GM12878 (cell line): ENCODE data around the gene RAB29.

ENCODE experiments used
- ATF3 ChIP-seq: IDR thresholded peaks from 2 replicates; pipeline ENCODE4 v1.6.1; 2011; ENCODE audit warnings: low read depth, mild to moderate bottlenecking, low read length, moderate library complexity, borderline replicate concordance; ENCODE audit errors: extremely low read depth
- BRCA1 ChIP-seq: IDR thresholded peaks from 2 replicates; pipeline ENCODE4 v1.6.1; 2011; ENCODE audit warnings: low read depth, low read length, improper control_type of control experiment
- CBFB ChIP-seq: IDR thresholded peaks from 2 replicates; pipeline ENCODE4 v1.6.1; 2016; ENCODE audit warnings: antibody characterized with exemption, low read depth
- CTCF ChIP-seq, 3 experiments: IDR thresholded peaks in 2 of 3; conservative IDR thresholded peaks in 1 of 3; 2 replicates each; pipeline ENCODE4 v1.5.1; 2011; ENCODE audit warnings: low read depth in 3 of 3, low read length in 3 of 3, mild to moderate bottlenecking in 3 of 3, control low read depth in 2 of 3, moderate library complexity in 2 of 3, inconsistent platforms in 1 of 3, mixed read lengths in 1 of 3; ENCODE audit not compliant: control insufficient read depth in 2 of 3, insufficient read depth in 1 of 3; ENCODE audit errors: extremely low read depth in 1 of 3
- EP300 ChIP-seq, 2 experiments: fragments of 150-350 bp in 1 of 2; IDR thresholded peaks; 2 replicates each; pipeline ENCODE4 v1.6.1; 2011 to 2012; ENCODE audit warnings: low read depth in 2 of 2, low read length in 2 of 2, borderline replicate concordance in 1 of 2, improper control_type of control experiment in 1 of 2, inconsistent platforms in 1 of 2; ENCODE audit not compliant: control insufficient read depth in 1 of 2
- IRF5 ChIP-seq: fragments of 450-650 bp; IDR thresholded peaks from 2 replicates; pipeline ENCODE4 v1.6.1; 2017; ENCODE audit warnings: borderline replicate concordance
- POLR2AphosphoS5 ChIP-seq: IDR thresholded peaks from 2 replicates; pipeline ENCODE4 v1.6.1; 2011; ENCODE audit warnings: mild to moderate bottlenecking, low read length, inconsistent platforms
- RAD21 ChIP-seq: IDR thresholded peaks from 2 replicates; pipeline ENCODE4 v1.6.1; 2011; ENCODE audit warnings: mild to moderate bottlenecking, low read depth, low read length, moderate library complexity; ENCODE audit not compliant: insufficient read depth
- RCOR1 ChIP-seq: conservative IDR thresholded peaks from 2 replicates; pipeline ENCODE4 v1.6.1; 2012; ENCODE audit warnings: low read depth, low read length, improper control_type of control experiment
- SPI1 ChIP-seq: IDR thresholded peaks from 2 replicates; pipeline ENCODE4 v1.6.1; 2011; ENCODE audit warnings: low read depth, mild to moderate bottlenecking, low read length, moderate library complexity, borderline replicate concordance; ENCODE audit not compliant: insufficient read depth
- USF2 ChIP-seq: IDR thresholded peaks from 2 replicates; pipeline ENCODE4 v1.6.1; 2011; ENCODE audit warnings: low read depth, low read length, improper control_type of control experiment, borderline replicate concordance
- ZNF384 ChIP-seq: IDR thresholded peaks from 2 replicates; pipeline ENCODE4 v1.6.1; 2012; ENCODE audit warnings: low read depth, mild to moderate bottlenecking, low read length, improper control_type of control experiment, borderline replicate concordance

GRCh38 chr1:205751036-205751651 is 24.1 kb downstream of the RAB29 start:
- TF ChIP-seq CTCF (IDR thresholded peaks at IDR 0.05 in 2 of 3, conservative IDR thresholded peaks at IDR 0.05 in 1 of 3; ENCODE audit: control insufficient read depth in 2 of 3, extremely low read depth in 1 of 3, insufficient read depth in 1 of 3, low read depth in 3 of 3, low read length in 3 of 3) (no peak), POLR2AphosphoS5 (no peak), IRF5 (no peak), ATF3 (no peak), RAD21 (no peak), USF2 (no peak), EP300 (IDR thresholded peaks at IDR 0.05; ENCODE audit: borderline replicate concordance in 1 of 2, control insufficient read depth in 1 of 2, low read depth in 2 of 2, low read length in 2 of 2) (no peak), BRCA1 (no peak), ZNF384 (no peak), RCOR1 (no peak), CBFB (no peak), SPI1 (no peak)
